Neutrophil (primary cell): ENCODE data around the gene CPAMD8.

Experiments
- H3K27ac ChIP-seq: fragments of 200-600 bp; sonication (generic); 2 replicates; pipeline ENCODE4 v1.5.1; 2016; ENCODE audit warnings: mild to moderate bottlenecking, moderate library complexity
- H3K27me3 ChIP-seq: fragments of 200-600 bp; sonication (generic); 2 replicates; pipeline ENCODE4 v1.6.0; 2016; ENCODE audit warnings: mild to moderate bottlenecking
- H3K36me3 ChIP-seq: fragments of 200-600 bp; sonication (generic); 2 replicates; pipeline ENCODE4 v1.5.1; 2017
- H3K4me1 ChIP-seq, 2 experiments: fragments of 200-600 bp in 1 of 2; sonication (generic) in 1 of 2; 1 replicate in 1 of 2; 2 replicates in 1 of 2; pipeline versions ENCODE4 v1.5.1 to v1.6.1; 2013 to 2016; ENCODE audit warnings: low read depth in 1 of 2, low read length in 1 of 2, mild to moderate bottlenecking in 1 of 2, moderate library complexity in 1 of 2; ENCODE audit not compliant: control insufficient read depth in 1 of 2, insufficient read depth in 1 of 2
- H3K4me3 ChIP-seq, 2 experiments: fragments of 200-600 bp in 1 of 2; sonication (generic) in 1 of 2; 1 replicate in 1 of 2; 2 replicates in 1 of 2; pipeline ENCODE4 v1.5.1; 2013 to 2016; ENCODE audit warnings: low read depth in 1 of 2, low read length in 1 of 2, mild to moderate bottlenecking in 1 of 2, moderate library complexity in 1 of 2
- H3K9me3 ChIP-seq: fragments of 200-600 bp; sonication (generic); 2 replicates; pipeline ENCODE4 v1.5.1; 2016
- TF ChIP-seq, protein P1 (sequence below): fragments of 200-600 bp; sonication (generic); IDR thresholded peaks from 2 replicates; pipeline ENCODE4 v1.5.1; 2016; ENCODE audit warnings: antibody characterized with exemption

Gene CPAMD8

GRCh38 chr19:17073869-17074633 lies 47.4 kb upstream of the CPAMD8 start:
- no peaks in the 10 kb centered on the region for H3K9me3 ChIP-seq
- H3K4me3 ChIP-seq, result peak overlapping the region; percentile 91 to 92
- peaks cover 11% of the 10 kb centered on the region for H3K36me3 ChIP-seq
- H3K27me3 ChIP-seq, result no peaks in the 10 kb centered on the region
- TF ChIP-seq, protein P1, sequence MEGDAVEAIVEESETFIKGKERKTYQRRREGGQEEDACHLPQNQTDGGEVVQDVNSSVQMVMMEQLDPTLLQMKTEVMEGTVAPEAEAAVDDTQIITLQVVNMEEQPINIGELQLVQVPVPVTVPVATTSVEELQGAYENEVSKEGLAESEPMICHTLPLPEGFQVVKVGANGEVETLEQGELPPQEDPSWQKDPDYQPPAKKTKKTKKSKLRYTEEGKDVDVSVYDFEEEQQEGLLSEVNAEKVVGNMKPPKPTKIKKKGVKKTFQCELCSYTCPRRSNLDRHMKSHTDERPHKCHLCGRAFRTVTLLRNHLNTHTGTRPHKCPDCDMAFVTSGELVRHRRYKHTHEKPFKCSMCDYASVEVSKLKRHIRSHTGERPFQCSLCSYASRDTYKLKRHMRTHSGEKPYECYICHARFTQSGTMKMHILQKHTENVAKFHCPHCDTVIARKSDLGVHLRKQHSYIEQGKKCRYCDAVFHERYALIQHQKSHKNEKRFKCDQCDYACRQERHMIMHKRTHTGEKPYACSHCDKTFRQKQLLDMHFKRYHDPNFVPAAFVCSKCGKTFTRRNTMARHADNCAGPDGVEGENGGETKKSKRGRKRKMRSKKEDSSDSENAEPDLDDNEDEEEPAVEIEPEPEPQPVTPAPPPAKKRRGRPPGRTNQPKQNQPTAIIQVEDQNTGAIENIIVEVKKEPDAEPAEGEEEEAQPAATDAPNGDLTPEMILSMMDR, result no peak
- H3K4me1 ChIP-seq, result peaks cover 42 to 50% of the 10 kb centered on the region in 2 experiments
- peak overlapping the region; percentile 93 for H3K27ac ChIP-seq

- H3K27me3 ChIP-seq, result no peaks in the 10 kb centered on the region
- H3K27ac ChIP-seq, result no peak overlapping the region
- no peaks in the 10 kb centered on the region for H3K36me3 ChIP-seq
- TF ChIP-seq, protein P1, result no peak
- H3K4me1 ChIP-seq, result peaks cover 35 to 41% of the 10 kb centered on the region in 2 experiments
- no peaks in the 10 kb centered on the region for H3K9me3 ChIP-seq
- H3K4me3 ChIP-seq, result no peak overlapping the region
Observed at GRCh38 chr19:17070912-17071311, 44.3 kb upstream of the CPAMD8 start.

- Histone ChIP-seq H3K27ac (no peak overlapping the region), H3K4me3 (no peak overlapping the region), H3K9me3 (no peaks in the 10 kb centered on the region), H3K4me1 (peaks cover 35 to 41% of the 10 kb centered on the region in 2 experiments), H3K36me3 (no peaks in the 10 kb centered on the region), H3K27me3 (no peaks in the 10 kb centered on the region)
- TF ChIP-seq, protein P1, result no peak
Observed at GRCh38 chr19:17070421-17070820, 43.8 kb upstream of the CPAMD8 start.

- H3K4me3 ChIP-seq, result no peak overlapping the region
- peak overlapping the region; percentile 23 for H3K27ac ChIP-seq
- no peaks in the 10 kb centered on the region for H3K9me3 ChIP-seq
- H3K27me3 ChIP-seq, result no peaks in the 10 kb centered on the region
- no peaks in the 10 kb centered on the region for H3K36me3 ChIP-seq
- TF ChIP-seq, protein P1, result no peak
- peaks cover 27 to 33% of the 10 kb centered on the region in 2 experiments for H3K4me1 ChIP-seq
Observed at GRCh38 chr19:17069193-17069592, 42.6 kb upstream of the CPAMD8 start.

DNA sequence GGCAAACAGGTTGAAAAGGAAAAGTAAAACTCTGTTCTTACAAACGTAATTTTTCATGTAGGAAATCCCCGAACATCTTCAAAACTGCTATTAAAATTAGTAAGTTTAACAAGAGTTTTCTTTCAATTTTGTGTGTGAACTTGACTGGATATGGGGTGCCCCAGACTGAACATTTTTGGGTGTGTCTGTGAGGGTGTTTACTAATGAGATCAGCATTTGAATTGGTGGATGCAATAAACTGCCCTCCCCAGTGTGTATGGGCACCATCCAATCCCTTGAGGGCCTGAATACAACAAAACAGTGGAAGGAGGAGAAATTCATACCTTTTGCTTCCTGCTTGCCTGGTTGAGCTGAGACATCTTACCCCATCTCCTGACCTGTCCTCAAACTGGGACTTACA lies 36.8 kb upstream of the CPAMD8 start:
- Histone ChIP-seq H3K4me1 (peaks cover 21 to 30% of the 10 kb centered on the region in 2 experiments), H3K27ac (no peak overlapping the region), H3K4me3 (no peak overlapping the region), H3K27me3 (no peaks in the 10 kb centered on the region), H3K9me3 (no peaks in the 10 kb centered on the region), H3K36me3 (peaks cover 9% of the 10 kb centered on the region)
- TF ChIP-seq, protein P1, result no peak
